HL-60 (cell line): Measurements from ENCODE around the gene CFAP221.

Experiments used
- DNase-seq, 2 experiments: peaks; one replicate each; pipeline ENCODE4 v3.0.0-alpha.2; 2010 to 2020; ENCODE audit warnings: low read depth in 1 of 2, low spot score in 1 of 2
- H3K27ac ChIP-seq: fragments of 250-450 bp; sonication (Bioruptor Pico); replicated peaks from 2 replicates; pipeline ENCODE4 v1.5.1; 2020; ENCODE audit warnings: mild to moderate bottlenecking, moderate library complexity
- H3K27me3 ChIP-seq: fragments of 250-450 bp; sonication (Bioruptor Pico); 2 replicates; pipeline ENCODE4 v1.5.1; 2021; ENCODE audit warnings: mild to moderate bottlenecking, moderate library complexity; ENCODE audit not compliant: insufficient read depth, poor library complexity, severe bottlenecking
- H3K4me3 ChIP-seq: replicated peaks from 2 replicates; pipeline ENCODE4 v1.5.1; 2011; ENCODE audit warnings: mild to moderate bottlenecking, control low read depth, low read length; ENCODE audit not compliant: insufficient read depth
- CTCF ChIP-seq: IDR thresholded peaks from one replicate; pipeline ENCODE4 v1.5.1; 2011; ENCODE audit warnings: low read length, control low read depth, inconsistent platforms; ENCODE audit not compliant: insufficient read depth
- GABPA ChIP-seq: IDR thresholded peaks from 2 replicates; pipeline ENCODE4 v1.6.1; 2012; ENCODE audit warnings: low read depth
- POLR2AphosphoS5 ChIP-seq: IDR thresholded peaks from 2 replicates; pipeline ENCODE4 v1.6.1; 2012; ENCODE audit warnings: low read depth
- REST ChIP-seq: IDR thresholded peaks from 2 replicates; pipeline ENCODE4 v1.6.1; 2012; ENCODE audit warnings: low read depth; ENCODE audit not compliant: insufficient replicate concordance
- SPI1 ChIP-seq: IDR thresholded peaks from 2 replicates; pipeline ENCODE4 v1.6.1; 2012; ENCODE audit warnings: low read depth, mild to moderate bottlenecking, borderline replicate concordance

CFAP221 gene

GRCh38 chr2:119549241-119549640 lies 5.0 kb downstream of the CFAP221 start:
- Histone ChIP-seq H3K27me3 (peaks cover 12% of the 10 kb centered on the region), H3K4me3 (no peak overlapping the region), H3K27ac (no peak overlapping the region)
- no peak for TF ChIP-seq REST
- TF ChIP-seq SPI1, result no peak
- TF ChIP-seq POLR2AphosphoS5, result no peak
- no peak for TF ChIP-seq CTCF
- no peak for TF ChIP-seq GABPA
- no peak for DNase-seq

- DNase-seq, result no peak
- Histone ChIP-seq H3K27ac (no peak overlapping the region), H3K4me3 (no peak overlapping the region), H3K27me3 (peaks cover 7% of the 10 kb centered on the region)
- TF ChIP-seq GABPA (no peak), CTCF (no peak), POLR2AphosphoS5 (no peak), REST (no peak), SPI1 (no peak)
Measured at GRCh38 chr2:119550346-119550745, 6.1 kb downstream of the CFAP221 start.

GRCh38 chr2:119550856-119551255 lies 6.6 kb downstream of the CFAP221 start:
- TF ChIP-seq GABPA (no peak), POLR2AphosphoS5 (no peak), CTCF (no peak), SPI1 (no peak), REST (no peak)
- DNase-seq, result no peak
- H3K4me3 ChIP-seq, result no peak overlapping the region

More at GRCh38 chr2:119550856-119551255, 6.6 kb downstream of the CFAP221 start:
- Histone ChIP-seq H3K27me3 (peaks cover 5% of the 10 kb centered on the region), H3K27ac (no peak overlapping the region)
